OCI-LY1 (cell line): Measurements from ENCODE around the gene TNNT3.

Experiments
- H2AFZ ChIP-seq: fragments of 200-600 bp; sonication (generic), shearing (Covaris generic); 2 replicates; pipeline ENCODE4 v1.6.0; 2014; ENCODE audit warnings: antibody characterized with exemption, mild to moderate bottlenecking, low read length
- H3F3A ChIP-seq: fragments of 200-600 bp; sonication (generic), shearing (Covaris generic); 2 replicates; pipeline ENCODE4 v1.6.0; 2014; ENCODE audit warnings: mild to moderate bottlenecking, antibody characterized with exemption, low read length, moderate library complexity; ENCODE audit not compliant: insufficient read depth
- H3K27ac ChIP-seq: fragments of 200-600 bp; sonication (generic); 2 replicates; pipeline ENCODE4 v1.5.1; 2014; ENCODE audit warnings: low read length, mixed run types, mild to moderate bottlenecking, low read depth; ENCODE audit not compliant: poor library complexity, severe bottlenecking
- H3K27me3 ChIP-seq: fragments of 200-600 bp; sonication (generic); 2 replicates; pipeline ENCODE4 v1.6.0; 2014; ENCODE audit warnings: antibody characterized with exemption, mild to moderate bottlenecking, low read length, moderate library complexity; ENCODE audit not compliant: insufficient read depth
- H3K36me3 ChIP-seq: fragments of 200-600 bp; sonication (generic); 2 replicates; pipeline ENCODE4 v1.6.1; 2014; ENCODE audit warnings: mild to moderate bottlenecking, antibody characterized with exemption, low read length, moderate library complexity, mixed read lengths; ENCODE audit not compliant: insufficient read depth
- H3K4me1 ChIP-seq: fragments of 200-600 bp; sonication (generic); 2 replicates; pipeline ENCODE4 v1.5.1; 2014; ENCODE audit warnings: mild to moderate bottlenecking, low read length, moderate library complexity; ENCODE audit not compliant: insufficient read depth, severe bottlenecking
- H3K4me2 ChIP-seq: fragments of 200-600 bp; sonication (generic), shearing (Covaris generic); 2 replicates; pipeline ENCODE4 v1.6.1; 2014; ENCODE audit warnings: low read length
- H3K4me3 ChIP-seq: fragments of 200-600 bp; sonication (generic); 2 replicates; pipeline ENCODE4 v1.5.1; 2014; ENCODE audit warnings: low read length, low read depth, mild to moderate bottlenecking, mixed read lengths; ENCODE audit not compliant: poor library complexity, severe bottlenecking
- H3K79me2 ChIP-seq: fragments of 200-600 bp; shearing (Covaris generic); 2 replicates; pipeline ENCODE4 v1.6.1; 2016; ENCODE audit warnings: mixed run types, low read length, mixed read lengths; ENCODE audit not compliant: insufficient read depth
- H3K9ac ChIP-seq: fragments of 200-600 bp; sonication (generic), shearing (Covaris generic); 2 replicates; pipeline ENCODE4 v1.6.1; 2014; ENCODE audit warnings: mild to moderate bottlenecking, low read length, mixed read lengths
- H3K9me2 ChIP-seq: fragments of 200-600 bp; sonication (generic), shearing (Covaris generic); 2 replicates; pipeline ENCODE4 v1.6.1; 2014; ENCODE audit warnings: low read depth, mild to moderate bottlenecking, low read length, mixed read lengths
- H3K9me3 ChIP-seq: fragments of 200-600 bp; shearing (Covaris generic); 2 replicates; pipeline ENCODE4 v1.6.1; 2014; ENCODE audit warnings: low read length, mixed read lengths
- H4K20me1 ChIP-seq: fragments of 200-600 bp; sonication (generic), shearing (Covaris generic); 2 replicates; pipeline ENCODE4 v1.6.0; 2016; ENCODE audit warnings: mild to moderate bottlenecking, low read length; ENCODE audit not compliant: insufficient read depth
- EZH2 ChIP-seq: fragments of 200-600 bp; sonication (generic), shearing (Covaris generic); IDR thresholded peaks from 2 replicates; pipeline ENCODE4 v1.8.0; 2017; ENCODE audit warnings: borderline replicate concordance, mixed run types, mild to moderate bottlenecking, antibody characterized with exemption, low read length, moderate library complexity, mixed read lengths
- TF ChIP-seq, protein P1 (sequence below): fragments of 200-600 bp; sonication (generic), shearing (Covaris generic); IDR thresholded peaks from 2 replicates; pipeline ENCODE4 v1.5.1; 2017; ENCODE audit warnings: mild to moderate bottlenecking, antibody characterized with exemption, low read length, moderate library complexity, mixed read lengths

TNNT3 gene

GRCh38 chr11:1893581-1894359 is 25.7 kb upstream of the TNNT3 start:
- H3K27ac ChIP-seq = no peak overlapping the region
- peaks cover 13% of the 10 kb centered on the region for H3K36me3 ChIP-seq
- H3K79me2 ChIP-seq = no peaks in the 10 kb centered on the region
- no peak overlapping the region for H3K9ac ChIP-seq
- H3K27me3 ChIP-seq = no peaks in the 10 kb centered on the region
- H2AFZ ChIP-seq = no peak overlapping the region
- no peak overlapping the region for H3K4me2 ChIP-seq
- H3K9me3 ChIP-seq = no peaks in the 10 kb centered on the region
- no peak for TF ChIP-seq EZH2
- TF ChIP-seq, protein P1, sequence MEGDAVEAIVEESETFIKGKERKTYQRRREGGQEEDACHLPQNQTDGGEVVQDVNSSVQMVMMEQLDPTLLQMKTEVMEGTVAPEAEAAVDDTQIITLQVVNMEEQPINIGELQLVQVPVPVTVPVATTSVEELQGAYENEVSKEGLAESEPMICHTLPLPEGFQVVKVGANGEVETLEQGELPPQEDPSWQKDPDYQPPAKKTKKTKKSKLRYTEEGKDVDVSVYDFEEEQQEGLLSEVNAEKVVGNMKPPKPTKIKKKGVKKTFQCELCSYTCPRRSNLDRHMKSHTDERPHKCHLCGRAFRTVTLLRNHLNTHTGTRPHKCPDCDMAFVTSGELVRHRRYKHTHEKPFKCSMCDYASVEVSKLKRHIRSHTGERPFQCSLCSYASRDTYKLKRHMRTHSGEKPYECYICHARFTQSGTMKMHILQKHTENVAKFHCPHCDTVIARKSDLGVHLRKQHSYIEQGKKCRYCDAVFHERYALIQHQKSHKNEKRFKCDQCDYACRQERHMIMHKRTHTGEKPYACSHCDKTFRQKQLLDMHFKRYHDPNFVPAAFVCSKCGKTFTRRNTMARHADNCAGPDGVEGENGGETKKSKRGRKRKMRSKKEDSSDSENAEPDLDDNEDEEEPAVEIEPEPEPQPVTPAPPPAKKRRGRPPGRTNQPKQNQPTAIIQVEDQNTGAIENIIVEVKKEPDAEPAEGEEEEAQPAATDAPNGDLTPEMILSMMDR = no peak
- H3K4me1 ChIP-seq = no peaks in the 10 kb centered on the region
- H3K9me2 ChIP-seq = no peaks in the 10 kb centered on the region
- H3F3A ChIP-seq = no peaks in the 10 kb centered on the region
- no peaks in the 10 kb centered on the region for H4K20me1 ChIP-seq
- no peak overlapping the region for H3K4me3 ChIP-seq

GRCh38 chr11:1894759-1895158 is 24.7 kb upstream of the TNNT3 start:
- no peaks in the 10 kb centered on the region for H3K27me3 ChIP-seq
- H3K9ac ChIP-seq = no peak overlapping the region
- H3K27ac ChIP-seq = no peak overlapping the region
- no peak overlapping the region for H3K4me2 ChIP-seq
- no peaks in the 10 kb centered on the region for H3K79me2 ChIP-seq
- no peak overlapping the region for H3K4me3 ChIP-seq
- no peaks in the 10 kb centered on the region for H3K4me1 ChIP-seq
- H3F3A ChIP-seq = no peaks in the 10 kb centered on the region
- H3K9me2 ChIP-seq = no peaks in the 10 kb centered on the region
- TF ChIP-seq EZH2 = no peak
- TF ChIP-seq, protein P1 = no peak
- no peaks in the 10 kb centered on the region for H4K20me1 ChIP-seq
- no peaks in the 10 kb centered on the region for H3K9me3 ChIP-seq
- H3K36me3 ChIP-seq = peaks cover 4% of the 10 kb centered on the region; the same call in 1 of the 2 replicates
- H2AFZ ChIP-seq = no peak overlapping the region

- H3K4me3 ChIP-seq = no peak overlapping the region
- H3K36me3 ChIP-seq = no peaks in the 10 kb centered on the region
- no peak for TF ChIP-seq EZH2
- TF ChIP-seq, protein P1 = no peak
- no peaks in the 10 kb centered on the region for H3K9me3 ChIP-seq
- no peaks in the 10 kb centered on the region for H4K20me1 ChIP-seq
- H3K9ac ChIP-seq = no peak overlapping the region
- H3K4me1 ChIP-seq = no peaks in the 10 kb centered on the region
- H2AFZ ChIP-seq = no peak overlapping the region
- no peaks in the 10 kb centered on the region for H3K79me2 ChIP-seq
- no peaks in the 10 kb centered on the region for H3F3A ChIP-seq
- no peak overlapping the region for H3K4me2 ChIP-seq
- H3K9me2 ChIP-seq = no peaks in the 10 kb centered on the region
- no peak overlapping the region for H3K27ac ChIP-seq
- no peaks in the 10 kb centered on the region for H3K27me3 ChIP-seq
Measured at GRCh38 chr11:1896468-1896867, 23.0 kb upstream of the TNNT3 start.
